GM21825 (cell line): ENCODE data around the gene RBM20.

ENCODE experiments used
- ATAC-seq: cut with Tn5 transposase; IDR thresholded peaks from one replicate; pipeline ENCODE4 v1.9.1; 2021; ENCODE audit warnings: mild to moderate bottlenecking, moderate library complexity; ENCODE audit not compliant: unreplicated experiment

RBM20 gene

DNA sequence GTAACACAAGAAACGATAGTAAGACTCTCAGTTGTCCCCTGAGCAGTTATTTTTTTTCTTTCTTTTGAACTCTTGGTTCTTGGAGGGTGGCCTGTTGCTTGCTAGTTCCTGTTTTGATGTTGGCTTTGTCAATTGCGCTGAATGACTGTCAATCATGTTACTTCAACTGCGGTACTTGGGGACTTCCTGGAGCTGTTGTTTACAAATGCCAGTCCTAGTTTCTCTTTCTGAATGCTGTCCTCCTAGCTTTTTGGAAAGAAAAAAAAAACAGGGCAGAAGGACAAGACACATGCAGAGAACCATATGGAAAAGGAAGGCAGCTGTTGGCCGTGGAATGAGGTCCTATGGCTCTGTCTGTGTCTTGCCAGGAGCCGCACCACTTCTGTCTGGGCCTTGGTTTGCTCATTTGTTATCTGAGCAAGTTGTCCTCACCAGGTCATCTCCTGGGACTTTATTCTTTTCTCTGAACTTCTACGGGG lies 220.6 kb downstream of the RBM20 start:
- ATAC-seq: peak; percentile 54

DNA sequence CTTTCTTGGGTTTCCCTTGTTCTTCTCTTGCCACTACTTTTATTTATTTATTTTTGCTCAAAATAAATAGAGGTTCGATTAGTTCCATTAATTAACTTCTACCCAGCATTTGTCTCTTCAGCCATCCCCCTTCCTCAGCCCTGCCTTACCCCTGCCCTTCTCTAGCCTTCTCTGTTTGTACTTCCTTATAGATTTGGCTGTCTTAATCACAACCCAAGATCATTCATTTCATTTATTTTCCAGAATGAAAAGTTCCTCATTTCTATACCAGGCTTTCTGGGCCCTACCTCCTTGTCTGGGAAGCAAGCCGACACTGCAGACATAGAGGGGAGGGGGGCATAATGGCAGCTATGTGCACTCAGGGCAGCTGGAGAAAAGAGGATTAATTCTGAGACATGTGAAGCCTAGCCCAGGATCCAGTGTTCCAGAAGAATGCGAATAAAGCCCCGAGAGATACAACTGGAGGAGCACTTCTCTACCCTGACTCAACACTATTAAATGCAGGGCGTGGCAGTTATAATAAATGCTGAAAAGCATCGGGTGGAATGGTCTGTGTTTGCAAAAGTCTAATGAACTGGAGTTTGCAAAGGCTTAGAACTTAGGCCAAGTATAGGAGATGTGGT lies 221.2 kb downstream of the RBM20 start:
- ATAC-seq: peak; percentile 0

DNA sequence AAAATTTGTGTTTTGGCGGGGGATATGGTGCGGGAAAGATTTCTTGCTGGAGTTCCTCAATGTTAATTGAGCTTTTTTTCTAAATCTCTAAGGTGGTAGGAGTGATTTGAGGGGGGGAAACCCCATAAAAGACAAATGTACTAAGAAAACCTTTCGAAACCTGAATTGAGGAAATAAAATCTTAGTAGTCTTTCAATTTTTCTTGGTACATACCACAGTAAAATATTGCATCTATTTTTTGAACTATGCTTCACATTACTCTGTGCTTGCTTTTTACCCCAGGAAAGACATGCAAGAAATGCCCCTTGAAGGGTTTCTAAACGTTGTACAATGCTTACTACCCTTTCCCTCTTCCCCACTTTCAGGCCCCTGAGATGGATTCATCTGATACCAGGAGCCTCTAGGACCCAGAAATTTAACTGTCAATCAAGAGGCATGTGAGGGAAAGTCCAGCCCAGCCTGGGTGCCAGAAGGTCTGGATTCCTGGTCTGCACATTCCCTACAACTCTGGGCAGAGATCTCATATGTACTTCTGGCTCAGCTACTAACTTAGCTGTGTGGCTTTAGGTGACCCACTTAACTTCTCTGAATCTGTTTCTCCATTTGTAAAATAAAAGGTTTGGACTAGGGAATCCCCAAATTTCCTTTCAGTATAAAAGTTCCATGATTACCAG lies 221.8 kb downstream of the RBM20 start:
- ATAC-seq: peak; percentile 25

DNA sequence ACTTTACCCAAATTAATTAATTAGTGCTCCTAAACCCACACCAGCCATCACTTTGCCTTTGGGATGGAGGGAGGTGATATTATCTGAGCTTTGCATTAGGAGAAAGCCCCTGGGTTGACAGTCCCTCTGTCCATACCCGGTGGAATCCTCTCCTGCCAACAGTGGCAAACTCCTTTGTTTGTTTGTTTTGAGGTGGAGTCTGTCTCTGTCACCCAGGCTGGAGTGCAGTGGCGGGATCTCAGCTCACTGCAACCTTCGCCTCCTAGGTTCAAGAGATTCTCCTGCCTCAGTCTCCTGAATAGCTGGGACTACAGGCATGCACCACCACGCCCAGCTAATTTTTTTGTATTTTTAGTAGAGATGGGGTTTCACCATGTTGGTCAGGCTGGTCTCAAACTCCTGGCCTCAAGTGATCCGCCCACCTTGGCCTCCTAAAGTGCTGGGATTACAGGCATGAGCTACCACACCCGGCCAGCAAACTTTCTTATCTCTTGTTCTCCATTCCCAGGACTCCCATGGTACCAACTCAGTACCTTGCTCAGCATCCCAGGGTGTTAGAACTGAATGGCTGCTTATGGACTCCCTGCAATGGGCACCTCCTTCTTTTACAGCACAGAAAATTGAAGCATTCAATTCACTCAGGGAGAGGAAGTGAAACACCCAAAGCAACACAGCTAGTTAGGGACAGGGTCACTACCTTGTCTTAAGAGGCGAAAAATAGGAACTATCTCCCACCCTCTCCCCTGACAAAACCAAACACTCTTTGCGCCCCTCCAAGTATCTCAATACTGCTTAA lies 223.1 kb downstream of the RBM20 start:
- ATAC-seq: peak; percentile 22

DNA sequence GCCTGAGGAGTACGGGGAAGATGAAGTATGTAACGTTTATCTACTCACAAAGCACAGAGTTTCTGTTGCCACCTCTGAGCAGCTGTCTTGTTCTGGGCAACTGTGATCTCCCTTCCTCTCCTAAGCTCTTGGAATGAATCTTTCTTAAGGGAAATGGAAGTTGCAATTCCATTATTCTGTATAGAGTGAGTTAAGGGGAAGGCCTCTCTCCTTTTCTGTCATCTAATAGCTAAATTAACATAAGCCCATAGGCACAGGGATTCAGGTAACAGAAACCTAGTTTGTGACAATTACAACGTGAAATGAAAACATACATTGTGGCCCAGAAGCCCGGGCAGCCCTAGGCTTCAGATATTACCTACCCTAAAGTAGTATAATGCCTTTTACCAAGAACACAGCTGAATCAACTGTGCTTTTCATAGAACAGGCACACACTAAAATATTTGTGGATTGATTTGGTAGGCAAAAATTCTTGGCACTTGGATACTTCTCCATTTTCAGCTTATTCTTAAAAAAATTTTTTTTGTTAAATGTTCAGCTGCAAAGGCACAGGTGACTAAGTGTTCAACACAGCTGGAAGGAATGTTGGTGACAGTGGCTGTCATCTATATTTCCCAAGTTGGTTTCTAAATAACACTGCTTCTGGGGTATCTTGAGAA lies 223.8 kb downstream of the RBM20 start:
- no peak for ATAC-seq

DNA sequence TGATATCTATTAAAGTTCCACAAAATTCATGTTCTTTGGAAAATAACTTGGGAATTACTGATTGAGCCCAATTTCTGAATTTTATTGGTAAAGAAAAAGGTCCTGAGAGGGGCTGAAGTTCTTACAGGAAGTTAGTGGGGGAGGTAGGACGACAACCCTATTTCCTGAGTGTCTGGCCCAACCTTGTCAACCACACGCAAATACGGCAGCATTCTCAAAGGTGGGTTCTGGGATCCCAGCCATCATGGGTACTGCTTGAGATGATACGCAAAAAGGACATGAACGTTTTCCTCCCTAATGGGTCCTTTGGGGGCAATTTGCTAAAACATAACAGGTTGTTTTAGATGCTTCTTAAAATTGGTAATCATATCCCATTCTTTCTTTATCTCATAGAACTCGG lies 224.8 kb downstream of the RBM20 start:
- ATAC-seq: no peak

DNA sequence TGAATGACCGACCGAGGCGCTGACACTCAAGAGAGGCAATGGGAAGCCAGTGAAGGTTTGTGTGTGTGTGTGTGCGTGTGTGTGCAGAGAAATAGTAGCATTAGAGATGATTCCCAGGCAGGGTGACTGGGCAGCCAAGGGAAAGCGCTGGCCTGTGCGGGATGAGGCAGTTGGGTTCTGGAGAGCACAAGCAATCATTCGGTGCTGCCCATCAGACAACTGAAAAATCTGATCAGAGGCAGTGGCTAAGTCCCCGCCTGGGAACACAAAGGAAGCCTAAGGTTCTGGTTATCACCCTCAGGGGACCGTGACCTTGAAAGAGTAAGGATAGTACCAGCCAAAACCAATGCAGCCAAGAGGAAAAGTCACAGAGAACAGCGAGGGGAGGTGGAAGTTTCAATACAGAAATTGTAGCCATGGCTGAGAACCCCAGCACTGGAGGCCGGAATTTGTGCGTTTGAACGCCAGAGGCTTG lies 226.7 kb downstream of the RBM20 start:
- ATAC-seq: no peak

DNA sequence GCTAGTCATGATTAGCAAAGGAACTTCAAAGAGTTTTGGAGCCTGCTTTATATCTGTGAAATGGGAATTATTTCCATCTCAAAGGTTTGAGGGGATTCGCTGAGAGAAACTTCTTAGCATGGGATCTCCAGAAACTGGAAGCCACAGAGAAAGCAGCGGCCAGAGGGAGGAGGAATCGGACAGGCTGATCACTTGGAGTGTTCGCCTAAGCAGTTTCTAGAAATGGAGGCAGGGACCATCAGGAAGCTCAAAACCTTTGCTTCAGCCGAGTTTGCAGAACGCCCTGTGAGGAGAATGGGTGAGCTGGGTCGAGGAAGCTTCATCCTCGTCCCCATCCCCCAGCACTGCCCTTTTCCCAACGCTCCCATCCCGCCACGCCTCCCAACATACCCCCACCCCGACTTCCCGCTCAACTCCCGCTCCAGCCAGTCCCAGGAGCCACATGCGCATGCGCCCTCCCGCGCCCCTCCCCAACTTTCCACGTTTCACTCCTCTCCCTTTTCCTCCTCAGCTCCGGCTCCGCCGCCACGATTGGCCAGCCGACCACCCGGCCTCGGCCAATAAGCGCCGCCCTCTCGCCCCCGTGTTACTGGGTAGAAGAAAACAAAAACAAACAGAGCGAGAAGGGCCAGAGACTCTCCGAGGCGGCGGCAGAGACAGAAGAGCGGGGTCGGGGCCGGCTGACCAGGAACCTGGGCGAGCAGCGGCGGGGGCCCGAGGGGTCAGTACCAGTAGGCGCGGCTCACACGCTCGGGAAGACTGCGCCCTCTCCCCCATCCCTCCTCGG lies 227.4 kb downstream of the RBM20 start, which contains the start of gene PDCD4:
Gene PDCD4 (plus strand): TSS at position 631 of the 787 bp plus-strand sequence. CDS start 4,100 bp downstream, outside the sequence.
- ATAC-seq: peak; percentile 66

DNA sequence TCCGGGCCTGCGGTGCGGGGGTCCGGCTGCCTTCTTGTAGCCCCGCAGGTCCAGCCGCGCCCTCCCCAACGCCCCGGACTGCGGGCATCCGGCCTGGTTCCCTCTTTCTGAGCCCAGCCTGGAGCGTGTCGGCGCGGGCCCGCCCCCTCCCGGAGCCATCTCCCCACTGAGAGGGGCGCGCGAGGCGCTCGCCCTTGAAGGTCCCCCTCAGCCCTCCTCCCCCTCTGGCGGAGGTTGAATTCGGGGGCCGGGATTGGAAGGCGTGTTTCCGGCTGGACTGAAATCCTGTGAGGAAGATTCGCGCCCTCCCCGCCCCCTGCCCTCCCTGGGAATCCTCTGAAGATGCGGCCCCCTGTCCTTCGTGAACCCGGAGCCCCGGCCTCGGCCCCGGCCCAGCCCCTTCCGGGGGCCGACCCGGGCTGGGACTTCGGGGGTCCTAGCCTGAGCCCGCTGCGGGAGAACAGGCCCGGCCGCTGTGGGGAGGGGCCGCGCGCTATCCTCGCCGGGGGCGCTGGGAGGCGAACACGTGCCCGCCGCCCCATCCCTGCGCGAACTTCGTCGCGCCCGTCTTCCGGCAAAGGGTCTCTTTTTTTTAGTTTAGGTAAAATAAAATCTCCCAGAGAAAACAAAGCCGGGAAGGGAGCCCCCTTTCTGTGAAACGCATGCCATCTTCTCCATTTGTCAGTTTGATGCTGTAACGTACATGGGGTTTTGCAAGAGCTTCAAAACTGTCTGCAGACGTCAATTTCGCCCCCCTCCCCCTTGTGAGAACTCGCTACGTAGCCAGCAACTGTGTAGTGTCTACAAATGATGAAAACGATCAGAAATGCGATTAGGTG lies 228.2 kb downstream of the RBM20 start:
- peak; percentile 38 for ATAC-seq

DNA sequence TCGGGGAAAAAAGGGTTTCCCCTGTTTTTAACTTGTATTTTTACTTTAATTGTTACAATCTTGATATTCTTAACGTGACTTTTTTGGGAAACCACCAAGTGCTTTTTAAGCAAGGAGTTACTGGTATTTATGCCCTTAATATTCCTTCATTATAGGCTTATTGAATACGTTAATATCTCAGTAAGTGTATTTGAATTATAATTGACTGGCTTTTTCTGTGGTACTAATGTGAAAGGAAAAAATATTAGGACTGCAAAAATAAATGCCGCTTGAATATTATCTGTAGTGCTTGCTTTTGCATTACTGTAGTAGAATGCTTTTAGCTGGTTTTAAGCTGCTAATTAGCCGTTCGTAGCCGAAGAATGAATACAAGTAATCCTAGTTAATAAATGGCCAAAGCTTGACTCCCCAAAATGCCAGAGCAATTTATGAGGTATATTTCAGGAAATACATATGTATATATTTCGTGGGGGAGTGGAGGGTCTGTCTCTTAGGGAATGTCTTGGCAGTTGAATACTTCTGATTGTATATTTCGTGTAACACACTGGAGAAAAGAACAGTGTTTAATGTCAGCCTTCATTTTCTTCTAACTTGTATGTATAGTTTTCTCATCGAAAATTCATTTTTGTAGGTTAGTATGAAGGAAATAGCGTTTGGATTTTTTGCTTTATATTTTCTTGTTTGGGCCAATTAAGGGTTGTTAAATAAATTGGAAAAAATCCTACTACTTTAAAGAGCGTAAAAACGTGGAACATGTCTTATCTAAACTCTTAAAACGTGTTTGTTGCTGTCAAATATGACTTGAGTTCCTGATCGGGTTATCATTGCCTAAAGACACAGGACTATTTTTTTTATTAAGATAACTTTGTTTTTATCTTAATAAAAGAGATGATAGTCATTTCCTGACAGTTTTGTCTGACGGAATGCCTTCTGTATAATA lies 229.1 kb downstream of the RBM20 start:
- no peak for ATAC-seq

DNA sequence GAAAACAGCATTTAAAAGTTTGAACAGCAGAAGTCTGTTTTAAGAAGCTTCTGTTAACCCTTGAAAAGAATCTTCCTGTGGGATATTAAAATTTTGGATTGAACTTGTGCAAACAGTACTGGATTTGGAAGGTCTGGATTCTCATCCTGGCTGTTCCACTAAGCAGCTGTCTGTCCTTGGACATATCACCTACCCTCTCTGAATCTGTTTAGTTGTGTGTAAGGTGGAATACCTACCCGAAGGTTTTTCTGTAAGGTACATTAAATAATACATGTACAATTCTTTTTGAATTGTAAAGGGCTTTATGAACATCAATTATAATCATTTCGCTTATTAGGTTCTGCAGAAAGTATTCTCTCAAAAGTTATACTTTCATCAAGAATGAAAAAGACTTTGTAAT lies 229.8 kb downstream of the RBM20 start:
- no peak for ATAC-seq

DNA sequence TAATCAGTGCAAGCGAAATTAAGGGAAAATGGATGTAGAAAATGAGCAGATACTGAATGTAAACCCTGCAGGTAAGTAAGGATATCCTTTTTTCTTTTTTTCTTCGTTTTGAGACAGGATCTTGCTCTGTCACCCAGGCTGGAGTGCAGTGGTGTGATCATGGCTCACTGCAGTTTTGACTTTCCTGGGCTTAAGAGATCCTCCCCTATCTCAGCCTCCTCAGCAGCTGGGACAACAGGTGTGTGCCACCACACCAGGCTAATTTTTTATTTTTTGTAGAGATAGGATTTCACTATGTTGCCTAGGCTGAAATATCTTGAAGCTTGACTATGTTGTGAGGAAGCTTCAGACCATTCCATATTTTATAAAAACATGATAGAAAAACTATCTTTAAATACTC lies 231.9 kb downstream of the RBM20 start:
- ATAC-seq: no peak

DNA sequence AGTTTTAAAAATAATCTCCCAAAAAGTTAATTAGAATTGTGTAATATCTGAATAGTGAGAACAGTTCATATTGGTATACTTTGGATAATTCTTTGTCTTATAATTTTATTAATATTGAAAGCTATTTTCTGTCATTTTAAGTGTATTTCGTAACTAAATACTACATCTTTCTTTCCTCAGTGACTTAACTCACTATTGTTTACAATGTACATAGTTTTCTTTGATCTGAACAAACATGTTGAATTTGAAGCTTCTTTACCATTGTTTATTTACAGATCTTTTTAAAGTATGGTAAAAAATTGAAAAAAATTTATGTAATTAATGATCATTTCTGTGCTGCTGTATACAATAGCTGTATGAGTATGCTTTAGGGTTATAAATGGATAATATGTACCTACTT lies 232.7 kb downstream of the RBM20 start:
- no peak for ATAC-seq

DNA sequence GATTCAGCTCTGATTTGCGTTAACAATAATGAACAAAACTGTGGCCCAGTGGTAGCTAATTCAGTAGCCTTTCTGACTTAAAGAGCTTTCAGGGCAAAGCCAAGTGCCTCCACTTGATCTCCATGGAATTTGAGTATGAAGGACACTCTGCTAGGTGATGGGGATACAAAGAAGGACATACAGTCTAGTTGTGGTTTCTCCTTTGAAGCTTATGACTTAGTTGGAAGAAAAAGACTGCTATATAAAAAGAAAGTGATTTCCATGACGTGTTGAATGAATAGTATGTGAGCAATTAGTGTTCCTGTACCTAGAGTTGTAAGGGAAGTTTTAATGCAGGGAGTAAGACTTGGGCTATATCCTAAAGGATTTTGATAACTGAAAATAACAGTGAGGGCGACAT lies 235.9 kb downstream of the RBM20 start:
- ATAC-seq: no peak

DNA sequence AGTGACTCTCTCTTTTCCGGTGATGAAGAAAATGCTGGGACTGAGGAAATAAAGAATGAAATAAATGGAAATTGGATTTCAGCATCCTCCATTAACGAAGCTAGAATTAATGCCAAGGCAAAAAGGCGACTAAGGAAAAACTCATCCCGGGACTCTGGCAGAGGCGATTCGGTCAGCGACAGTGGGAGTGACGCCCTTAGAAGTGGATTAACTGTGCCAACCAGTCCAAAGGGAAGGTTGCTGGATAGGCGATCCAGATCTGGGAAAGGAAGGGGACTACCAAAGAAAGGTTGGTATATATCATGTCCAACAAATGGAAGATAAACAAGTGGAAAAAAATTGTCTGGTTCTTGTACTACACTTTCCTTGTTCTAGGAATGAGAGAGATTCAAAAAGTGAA lies 237.1 kb downstream of the RBM20 start:
- no peak for ATAC-seq

DNA sequence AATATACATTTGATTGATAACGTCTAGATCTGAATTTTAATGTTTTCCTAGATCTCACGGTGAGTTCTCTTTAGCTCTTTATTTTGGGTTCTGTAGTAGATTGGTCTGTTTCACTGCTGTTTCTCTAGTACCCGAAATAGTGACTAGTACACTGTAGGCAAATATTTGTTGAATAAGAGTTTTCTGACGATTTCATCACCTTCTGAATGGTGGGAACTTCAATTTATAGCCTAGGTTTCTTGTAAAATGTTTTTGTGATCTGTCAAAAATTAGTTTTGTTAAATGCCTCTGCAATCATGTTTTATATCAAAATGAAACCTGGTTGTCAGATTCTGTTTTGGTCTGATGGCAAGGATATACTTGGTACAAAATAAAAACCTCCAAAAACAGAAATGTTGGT lies 237.8 kb downstream of the RBM20 start:
- ATAC-seq: no peak

DNA sequence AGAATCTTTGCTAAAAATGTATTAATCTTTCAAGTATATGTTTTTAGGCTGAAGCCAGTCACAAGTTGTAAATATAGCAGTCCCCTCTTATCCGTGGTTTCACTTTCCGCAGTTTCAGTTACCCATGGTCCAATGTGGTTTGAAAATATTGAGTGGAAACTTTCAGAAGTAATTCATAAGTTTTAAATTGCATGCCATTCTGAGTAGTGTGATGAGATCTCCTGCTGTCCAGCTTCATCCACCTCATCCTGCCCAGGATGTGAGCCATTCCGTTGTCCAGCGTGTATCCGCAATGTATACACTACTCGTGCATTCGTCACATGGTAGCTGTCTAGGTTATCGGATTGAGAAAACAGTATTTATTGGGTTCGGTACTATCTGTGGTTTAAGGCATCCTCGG lies 239.8 kb downstream of the RBM20 start:
- no peak for ATAC-seq

DNA sequence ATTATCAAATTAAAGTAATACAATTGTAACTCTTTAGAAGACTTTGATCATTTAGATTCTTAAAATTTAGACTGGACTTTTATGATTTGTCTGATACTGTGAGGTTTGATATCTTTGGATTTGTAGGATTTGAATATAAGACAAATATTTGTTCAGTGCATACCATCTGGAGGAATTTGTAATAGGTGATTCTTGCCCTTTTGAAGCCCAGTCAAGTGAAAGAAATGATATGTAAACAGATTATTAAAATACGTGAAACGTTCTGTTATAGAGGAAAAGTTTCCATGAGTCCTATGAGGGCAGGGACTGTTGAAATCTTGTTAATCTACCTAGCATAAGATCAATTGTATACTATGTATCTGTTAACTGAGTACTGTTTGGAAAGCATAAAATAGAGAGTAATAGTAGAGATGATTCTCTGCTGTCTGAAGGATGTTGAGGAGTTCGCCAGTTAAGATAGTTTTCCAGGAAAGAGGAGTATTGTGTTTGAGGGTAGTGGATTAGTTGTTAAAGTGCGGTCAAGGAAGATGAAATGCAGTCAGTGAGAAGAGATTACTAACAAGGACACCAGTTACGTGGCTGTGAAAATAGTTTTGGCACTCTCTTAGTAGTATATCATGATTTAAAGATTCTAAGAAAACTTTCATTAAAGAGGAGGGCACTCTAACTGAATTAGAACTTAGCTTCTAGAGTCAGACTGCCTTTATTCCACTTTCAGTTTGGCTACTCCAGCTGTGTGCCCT lies 242.0 kb downstream of the RBM20 start:
- no peak for ATAC-seq
